ENCODE data around the gene SYT8.

SYT8 gene

DNA sequence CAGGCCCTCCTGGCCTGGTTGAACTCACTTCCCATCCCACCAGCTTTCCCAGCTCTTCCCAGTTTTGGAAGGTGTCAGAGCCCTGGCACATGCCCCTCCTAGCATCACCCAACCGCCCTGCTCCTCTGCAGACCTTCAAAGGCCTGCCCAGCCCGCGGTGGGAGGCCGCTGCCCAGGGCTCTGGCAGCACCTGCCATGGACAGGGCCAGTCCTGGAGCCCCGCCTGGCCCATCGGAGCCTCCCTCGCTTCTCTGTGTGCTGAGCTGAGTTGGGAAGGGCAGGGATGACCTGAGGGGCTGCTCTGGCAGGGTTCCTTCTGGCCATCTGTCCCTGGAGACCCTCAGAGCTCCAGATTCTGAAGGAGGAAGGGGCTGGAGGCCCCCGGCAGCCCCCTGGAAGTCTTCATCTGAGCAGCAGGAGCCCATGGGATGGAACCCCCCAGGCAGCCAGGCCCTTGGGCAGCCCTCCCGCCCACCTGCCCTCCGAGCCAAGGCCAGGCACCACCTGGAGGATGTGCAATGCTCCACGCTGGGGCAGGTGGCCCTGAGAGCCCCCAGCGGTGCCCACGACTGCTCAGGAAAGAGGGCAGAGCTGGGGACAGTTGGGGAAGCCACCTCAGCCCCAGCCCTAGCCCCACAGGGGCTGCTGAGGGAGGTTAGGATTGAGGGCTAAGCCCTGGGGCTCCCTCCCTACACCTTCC, 21.7 kb downstream of the SYT8 start:
- H3K4me2 ChIP-seq (ENCODE audit: insufficient read depth, low read length), result no peak overlapping the region
- no peak for ATAC-seq (ENCODE audit: insufficient read depth, low read depth)
- H3K4me1 ChIP-seq (ENCODE audit: insufficient read depth, low read length), result peaks cover 24% of the 10 kb centered on the region
- H2AFZ ChIP-seq (ENCODE audit: low read depth, low read length), result no peak overlapping the region
- no peaks in the 10 kb centered on the region; the same call in 1 of the 2 replicates for H3K36me3 ChIP-seq (ENCODE audit: insufficient read depth, low read length)
- H3K9me3 ChIP-seq (ENCODE audit: insufficient read depth, low read length, severe bottlenecking), result no peaks in the 10 kb centered on the region
- no peak for DNase-seq
- H3K4me3 ChIP-seq (ENCODE audit: low read depth in 1 of 2, low read length in 2 of 2), result no peak overlapping the region
- no peak overlapping the region for H3K9ac ChIP-seq (ENCODE audit: low read depth, low read length)
- H4K20me1 ChIP-seq (ENCODE audit: insufficient read depth, low read length), result peaks cover 3% of the 10 kb centered on the region
- H3K27ac ChIP-seq (ENCODE audit: low read length), result no peak overlapping the region
- H3K79me2 ChIP-seq (ENCODE audit: insufficient read depth, low read length), result peaks cover 4% of the 10 kb centered on the region; the same call in 1 of the 2 replicates
- TF ChIP-seq EZH2 (IDR thresholded peaks at IDR 0.05; ENCODE audit: borderline replicate concordance, low read depth, low read length, severe bottlenecking), result no peak
- TF ChIP-seq, protein P1, sequence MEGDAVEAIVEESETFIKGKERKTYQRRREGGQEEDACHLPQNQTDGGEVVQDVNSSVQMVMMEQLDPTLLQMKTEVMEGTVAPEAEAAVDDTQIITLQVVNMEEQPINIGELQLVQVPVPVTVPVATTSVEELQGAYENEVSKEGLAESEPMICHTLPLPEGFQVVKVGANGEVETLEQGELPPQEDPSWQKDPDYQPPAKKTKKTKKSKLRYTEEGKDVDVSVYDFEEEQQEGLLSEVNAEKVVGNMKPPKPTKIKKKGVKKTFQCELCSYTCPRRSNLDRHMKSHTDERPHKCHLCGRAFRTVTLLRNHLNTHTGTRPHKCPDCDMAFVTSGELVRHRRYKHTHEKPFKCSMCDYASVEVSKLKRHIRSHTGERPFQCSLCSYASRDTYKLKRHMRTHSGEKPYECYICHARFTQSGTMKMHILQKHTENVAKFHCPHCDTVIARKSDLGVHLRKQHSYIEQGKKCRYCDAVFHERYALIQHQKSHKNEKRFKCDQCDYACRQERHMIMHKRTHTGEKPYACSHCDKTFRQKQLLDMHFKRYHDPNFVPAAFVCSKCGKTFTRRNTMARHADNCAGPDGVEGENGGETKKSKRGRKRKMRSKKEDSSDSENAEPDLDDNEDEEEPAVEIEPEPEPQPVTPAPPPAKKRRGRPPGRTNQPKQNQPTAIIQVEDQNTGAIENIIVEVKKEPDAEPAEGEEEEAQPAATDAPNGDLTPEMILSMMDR (IDR thresholded peaks at IDR 0.05; ENCODE audit: borderline replicate concordance, extremely low read depth, low read length, poor library complexity, severe bottlenecking), result no peak
- H3K27me3 ChIP-seq (ENCODE audit: insufficient read depth, low read length, poor library complexity), result no peaks in the 10 kb centered on the region

DNA sequence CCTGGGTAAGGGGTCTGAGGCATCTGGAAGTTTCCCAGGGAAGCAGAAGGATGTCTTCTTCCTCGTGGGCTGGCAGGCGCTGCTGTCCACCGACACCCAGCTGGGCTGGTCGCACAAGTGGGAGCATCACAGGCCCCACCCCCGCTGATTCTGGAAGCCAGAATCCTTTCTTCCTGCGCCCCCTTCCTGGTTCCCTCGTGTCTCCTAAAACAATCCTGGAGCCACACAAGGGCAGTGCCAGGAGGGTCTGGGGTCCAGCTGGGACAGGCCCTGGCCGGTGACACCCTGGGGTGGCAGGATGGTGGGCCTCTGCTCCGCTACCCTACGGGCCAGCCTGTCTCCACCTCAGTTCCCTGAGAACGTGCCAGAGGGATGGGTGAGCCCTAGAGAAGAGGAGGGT, 22.3 kb downstream of the SYT8 start:
- H3K4me2 ChIP-seq (ENCODE audit: insufficient read depth, low read length), result no peak overlapping the region
- no peak for TF ChIP-seq EZH2 (IDR thresholded peaks at IDR 0.05; ENCODE audit: borderline replicate concordance, low read depth, low read length, severe bottlenecking)
- TF ChIP-seq, protein P1 (IDR thresholded peaks at IDR 0.05; ENCODE audit: borderline replicate concordance, extremely low read depth, low read length, poor library complexity, severe bottlenecking), result no peak
- H3K9me3 ChIP-seq (ENCODE audit: insufficient read depth, low read length, severe bottlenecking), result no peaks in the 10 kb centered on the region
- DNase-seq (no peak), ATAC-seq (ENCODE audit: insufficient read depth, low read depth) (no peak)
- H3K4me3 ChIP-seq (ENCODE audit: low read depth in 1 of 2, low read length in 2 of 2), result no peak overlapping the region
- no peak overlapping the region for H2AFZ ChIP-seq (ENCODE audit: low read depth, low read length)
- H3K27me3 ChIP-seq (ENCODE audit: insufficient read depth, low read length, poor library complexity), result no peaks in the 10 kb centered on the region
- H3K4me1 ChIP-seq (ENCODE audit: insufficient read depth, low read length), result peaks cover 19% of the 10 kb centered on the region
- H3K79me2 ChIP-seq (ENCODE audit: insufficient read depth, low read length), result peaks cover 4% of the 10 kb centered on the region; the same call in 1 of the 2 replicates
- H3K36me3 ChIP-seq (ENCODE audit: insufficient read depth, low read length), result no peaks in the 10 kb centered on the region; the same call in 1 of the 2 replicates
- no peak overlapping the region for H3K9ac ChIP-seq (ENCODE audit: low read depth, low read length)
- H3K27ac ChIP-seq (ENCODE audit: low read length), result no peak overlapping the region
- H4K20me1 ChIP-seq (ENCODE audit: insufficient read depth, low read length), result peaks cover 3% of the 10 kb centered on the region

DNA sequence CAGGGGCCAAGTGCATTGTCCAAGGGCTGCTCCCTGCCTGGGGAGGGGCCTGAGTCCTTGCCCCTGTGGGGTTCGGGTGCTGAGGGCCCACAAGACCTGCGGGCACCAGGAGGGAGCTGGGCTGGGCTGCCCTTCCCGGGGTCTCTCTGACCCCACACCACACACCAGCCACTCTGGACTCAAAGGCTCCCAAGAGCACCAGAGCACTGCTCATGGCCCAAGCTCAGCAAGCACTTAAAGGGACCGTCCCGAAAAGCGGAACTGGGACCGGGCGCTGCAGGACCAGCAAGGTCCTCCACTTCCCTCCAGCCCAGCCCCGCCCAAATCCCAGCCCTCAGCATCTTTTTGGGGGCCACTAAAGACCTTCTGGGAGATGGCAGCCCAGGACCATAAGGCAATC, 23.4 kb downstream of the SYT8 start:
- Histone ChIP-seq H4K20me1 (ENCODE audit: insufficient read depth, low read length) (peaks cover 8% of the 10 kb centered on the region), H3K4me3 (ENCODE audit: low read depth in 1 of 2, low read length in 2 of 2) (no peak overlapping the region), H3K9ac (ENCODE audit: low read depth, low read length) (no peak overlapping the region), H3K4me2 (ENCODE audit: insufficient read depth, low read length) (no peak overlapping the region), H3K9me3 (ENCODE audit: insufficient read depth, low read length, severe bottlenecking) (no peaks in the 10 kb centered on the region), H2AFZ (ENCODE audit: low read depth, low read length) (no peak overlapping the region), H3K27ac (ENCODE audit: low read length) (no peak overlapping the region), H3K79me2 (ENCODE audit: insufficient read depth, low read length) (peaks cover 2% of the 10 kb centered on the region; the same call in 1 of the 2 replicates), H3K36me3 (ENCODE audit: insufficient read depth, low read length) (no peaks in the 10 kb centered on the region; the same call in 1 of the 2 replicates), H3K27me3 (ENCODE audit: insufficient read depth, low read length, poor library complexity) (no peaks in the 10 kb centered on the region), H3K4me1 (ENCODE audit: insufficient read depth, low read length) (peaks cover 8% of the 10 kb centered on the region)
- TF ChIP-seq EZH2 (IDR thresholded peaks at IDR 0.05; ENCODE audit: borderline replicate concordance, low read depth, low read length, severe bottlenecking), result no peak
- TF ChIP-seq, protein P1 (IDR thresholded peaks at IDR 0.05; ENCODE audit: borderline replicate concordance, extremely low read depth, low read length, poor library complexity, severe bottlenecking), result no peak
- DNase-seq (no peak), ATAC-seq (ENCODE audit: insufficient read depth, low read depth) (no peak)
